Left ventricle myocardium superior (tissue), 1 donor: ENCODE results near the gene BORA. TPM values are rescaled to one million over a fixed set of nuclear protein-coding genes. Genes with fewer than 3 reads are reported as not detected.
"Not testable (repeated sequence)": the region's sequence is repeated elsewhere in the genome, so short reads cannot be mapped to it uniquely, and the experiment has no call there.

Experiments
- ATAC-seq: fragments of 200-7000 bp; cut with Tn5 transposase; one replicate; pipeline ENCODE4 v1.9.1; 2020; ENCODE audit warnings: mild to moderate bottlenecking, moderate library complexity
- DNase-seq: peaks from one replicate; pipeline ENCODE4 v3.0.0-alpha.2; 2020
- intact Hi-C: fragments of 100-400 bp; cut with micrococcal nuclease; formaldehyde crosslinking; loops from one replicate; pipeline ENCODE4 v1.11.0; 2022
- long read RNA-seq: library from polyadenylated mRNA; unstranded; transcript quantifications from one replicate; pipeline ENCODE4 v2.0.0, GENCODE V29; 2021
- total RNA-seq: library from RNA; stranded (reverse); fragmentation: NEBNext Ultra II Directional; extraction: Animal tissue kit (Norgen Biotek cat#: 25700); gene quantifications from one replicate; pipeline ENCODE4 v1.2.1, GENCODE V29; 2021
- donor health status: DM: no; HTN: yes; CAD: no; lungs with severe emphysema.

Gene BORA
- total RNA-seq: 0.62 TPM
- long read RNA-seq, partial matches to known transcripts: 0 of 1 reads
- long read RNA-seq, other reads (novel, unspliced or antisense): 0 of 1 reads

- intact Hi-C loops: no loop called here
- DNase-seq (peak; percentile 96), ATAC-seq (peak; percentile 99)
These were observed at the start of gene BORA, which contains the start of gene MZT1 for GRCh38 chr13:72727417-72728289. TSS of gene BORA (plus strand) at chr13:72727923. CDS start at chr13:72728941, 1,018 bp downstream. TSS of gene MZT1 (minus strand) at chr13:72727629. CDS start at chr13:72727602, 27 bp downstream.

- intact Hi-C loops: no loop called here
- no peak for ATAC-seq
These were observed 49.4 kb upstream of the BORA start for GRCh38 chr13:72678312-72678711.

GRCh38 chr13:72680353-72680752 lies 47.4 kb upstream of the BORA start:
- intact Hi-C loops: no loop called here
- ATAC-seq (no peak), DNase-seq (no peak)

More at GRCh38 chr13:72678312-72678711, 49.4 kb upstream of the BORA start:
- no peak for DNase-seq

GRCh38 chr13:72686766-72687165 lies 41.0 kb upstream of the BORA start:
- no peak for ATAC-seq
- intact Hi-C loops: no loop called here
- no peak for DNase-seq

GRCh38 chr13:72689181-72689696 lies 38.5 kb upstream of the BORA start:
- intact Hi-C loops: no loop called here

GRCh38 chr13:72692884-72693514 lies 34.7 kb upstream of the BORA start:
- ATAC-seq: no peak
- intact Hi-C loops: no loop called here
- no peak for DNase-seq

More at GRCh38 chr13:72689181-72689696, 38.5 kb upstream of the BORA start:
- no peak for DNase-seq
- no peak for ATAC-seq

GRCh38 chr13:72693832-72694231 lies 33.9 kb upstream of the BORA start:
- intact Hi-C loops: no loop called here
- no peak for ATAC-seq
- DNase-seq: no peak

GRCh38 chr13:72694314-72694713 lies 33.4 kb upstream of the BORA start:
- no peak for ATAC-seq
- no peak for DNase-seq
- intact Hi-C loops: no loop called here

- DNase-seq: no peak
- intact Hi-C loops: no loop called here
- no peak for ATAC-seq
These were observed 31.1 kb upstream of the BORA start for GRCh38 chr13:72696579-72696978.

- ATAC-seq (no peak), DNase-seq (no peak)
- intact Hi-C loops: no loop called here
These were observed 29.6 kb upstream of the BORA start for GRCh38 chr13:72698164-72698563.

GRCh38 chr13:72700509-72700908 lies 27.2 kb upstream of the BORA start:
- intact Hi-C loops: no loop called here
- ATAC-seq (no peak), DNase-seq (no peak)

- intact Hi-C loops: no loop called here
- DNase-seq: no peak
These were observed 10.9 kb upstream of the BORA start for GRCh38 chr13:72716776-72717175.

GRCh38 chr13:72726185-72726584 lies 1.5 kb upstream of the BORA start:
- DNase-seq, ATAC-seq, intact Hi-C loops: not testable (repeated sequence)

More at GRCh38 chr13:72716776-72717175, 10.9 kb upstream of the BORA start:
- ATAC-seq: no peak

- intact Hi-C loops: no loop called here
- DNase-seq: peak; percentile 60
- ATAC-seq: peak; percentile 47
These were observed 852 bp upstream of the BORA start for GRCh38 chr13:72726726-72727416.

GRCh38 chr13:72728290-72728605 lies 525 bp downstream of the BORA start:
- intact Hi-C loops: no loop called here
- ATAC-seq (no peak), DNase-seq (no peak)

- ATAC-seq (no peak), DNase-seq (no peak)
- intact Hi-C loops: no loop called here
These were observed 9.3 kb downstream of the BORA start for GRCh38 chr13:72737033-72737432.

- intact Hi-C loops: no loop called here
- ATAC-seq (no peak), DNase-seq (no peak)
These were observed 12.3 kb downstream of the BORA start for GRCh38 chr13:72740015-72740414.

GRCh38 chr13:72745260-72745659 lies 17.5 kb downstream of the BORA start:
- ATAC-seq: no peak
- intact Hi-C loops: no loop called here
- DNase-seq: no peak

- intact Hi-C loops: no loop called here
- ATAC-seq: no peak
- DNase-seq: no peak
These were observed 23.5 kb downstream of the BORA start for GRCh38 chr13:72751220-72751619.

- intact Hi-C loops: no loop called here
- no peak for ATAC-seq
These were observed 26.4 kb downstream of the BORA start for GRCh38 chr13:72754111-72754510.

More at GRCh38 chr13:72754111-72754510, 26.4 kb downstream of the BORA start:
- DNase-seq: no peak
